ENCODE measurements around the gene CBY2. TPM values are rescaled to one million over a fixed set of nuclear protein-coding genes. Genes with fewer than 3 reads are reported as not detected.

The CBY2 gene
- total and polyA plus RNA-seq, 2 of the 4 experiments (the other 2 are of a cell fraction), result not detected

- in situ Hi-C loops (cut with MboI; ENCODE audit: low sequenced_read_pairs), result no loop called here
- H2BK15ac ChIP-seq (ENCODE audit: low read depth, low read length), result no peak overlapping the region
- ChIA-PET POLR2A (ENCODE audit: unreplicated experiment) (no interaction called here), CTCF (no interaction called here)
- H3K36me3 ChIP-seq (ENCODE audit: control insufficient read depth, insufficient read depth, low read length), result no peaks in the 10 kb centered on the region
- no peak overlapping the region for H2BK5ac ChIP-seq (ENCODE audit: low read depth, low read length, poor library complexity, severe bottlenecking)
- no peak overlapping the region for H4K8ac ChIP-seq (ENCODE audit: low read depth in 2 of 2, low read length in 2 of 2)
- no peaks in the 10 kb centered on the region for H4K20me1 ChIP-seq (ENCODE audit: insufficient read depth, low read length)
- H2AK5ac ChIP-seq (ENCODE audit: low read depth, low read length), result no peak overlapping the region
- H3K4me1 ChIP-seq (ENCODE audit: control insufficient read depth, insufficient read depth, low read length), result no peaks in the 10 kb centered on the region
- H4K91ac ChIP-seq (ENCODE audit: insufficient read depth, low read depth, low read length), result no peak overlapping the region
- no peak overlapping the region for H2AFZ ChIP-seq (replicated peaks; ENCODE audit: low read length, poor library complexity)
- DNase-seq (no peak), ATAC-seq (ENCODE audit: low read depth) (no peak)
- H3K14ac ChIP-seq (replicated peaks; ENCODE audit: low read depth, low read length), result no peak overlapping the region
- H2BK20ac ChIP-seq (ENCODE audit: low read depth, low read length), result no peak overlapping the region
- WGBS, 2 experiments (ENCODE audit: extremely low coverage in 2 of 2, insufficient read length in 1 of 2), result no CpG with 5 or more reads among the region's 2 CpGs
- dilution Hi-C loops (cut with HindIII; ENCODE audit: low sequenced_read_pairs, unreplicated experiment), result no loop called here
- no peak overlapping the region for H2AK9ac ChIP-seq (replicated peaks; ENCODE audit: low read depth, low read length, poor library complexity)
- no TSS peak for BruUV-seq (replicated peaks)
- no peak overlapping the region for H3K9ac ChIP-seq (ENCODE audit: low read depth, low read length)
- no peak overlapping the region for H3K27ac ChIP-seq (ENCODE audit: insufficient read depth, low read length)
- peaks cover 10% of the 10 kb centered on the region for H3K27me3 ChIP-seq (ENCODE audit: control insufficient read depth, insufficient read depth, low read length)
- no peaks in the 10 kb centered on the region for H3K9me1 ChIP-seq (ENCODE audit: insufficient read depth, low read length)
- no peak overlapping the region for H3K4me3 ChIP-seq (ENCODE audit: insufficient read depth, low read depth, low read length)
- H3K79me1 ChIP-seq (ENCODE audit: low read depth in 1 of 2, low read length in 2 of 2), result no peaks in the 10 kb centered on the region
- no peak overlapping the region for H2BK120ac ChIP-seq (ENCODE audit: low read depth, low read length)
- TF ChIP-seq RFX5 (IDR thresholded peaks at IDR 0.05; ENCODE audit: low read depth, low read length) (no peak), FOS (IDR thresholded peaks at IDR 0.05; ENCODE audit: low read depth, low read length) (no peak)
- no peak overlapping the region for H3K4me2 ChIP-seq (ENCODE audit: low read depth, low read length)
- H3K9me3 ChIP-seq (ENCODE audit: control insufficient read depth, insufficient read depth, low read length), result no peaks in the 10 kb centered on the region
- H3K23ac ChIP-seq (ENCODE audit: low read depth, low read length), result no peak overlapping the region
- no peak overlapping the region for H3K18ac ChIP-seq (ENCODE audit: low read depth, low read length)
- no peak overlapping the region for H3K4ac ChIP-seq (ENCODE audit: low read depth, low read length)
- intact Hi-C loops (cut with micrococcal nuclease), result no loop called here
- H3K56ac ChIP-seq (ENCODE audit: extremely low read depth, insufficient read depth, low read length), result no peak overlapping the region
- no peak overlapping the region for H4K5ac ChIP-seq (ENCODE audit: low read depth, low read length)
These were observed 45.0 kb downstream of the CBY2 start for GRCh38 chr13:45747071-45747470.

Measured in IMR-90 (cell line).